HUES6 (cell line): ENCODE data around the gene TTLL1.

ENCODE experiments used
- H3K27ac ChIP-seq: 2 replicates; pipeline ENCODE4 v1.7.0; 2013; ENCODE audit warnings: low read depth, mild to moderate bottlenecking, low read length, inconsistent platforms
- H3K27me3 ChIP-seq: 2 replicates; pipeline ENCODE4 v1.6.1; 2013; ENCODE audit warnings: low read length; ENCODE audit not compliant: control insufficient read depth, insufficient read depth
- H3K36me3 ChIP-seq: 2 replicates; pipeline ENCODE4 v1.6.1; 2013; ENCODE audit warnings: low read length; ENCODE audit not compliant: control insufficient read depth, insufficient read depth
- H3K4me1 ChIP-seq: 2 replicates; pipeline ENCODE4 v1.6.1; 2013; ENCODE audit warnings: low read length; ENCODE audit not compliant: control insufficient read depth, insufficient read depth
- H3K4me3 ChIP-seq: 2 replicates; pipeline ENCODE4 v1.5.1; 2013; ENCODE audit warnings: low read depth, low read length
- H3K9ac ChIP-seq: one replicate; pipeline ENCODE4 v1.6.1; 2013; ENCODE audit warnings: mild to moderate bottlenecking, low read length
- H3K9me3 ChIP-seq: 2 replicates; pipeline ENCODE4 v1.6.1; 2013; ENCODE audit warnings: low read depth, low read length; ENCODE audit not compliant: control insufficient read depth, insufficient read depth

TTLL1 gene

DNA sequence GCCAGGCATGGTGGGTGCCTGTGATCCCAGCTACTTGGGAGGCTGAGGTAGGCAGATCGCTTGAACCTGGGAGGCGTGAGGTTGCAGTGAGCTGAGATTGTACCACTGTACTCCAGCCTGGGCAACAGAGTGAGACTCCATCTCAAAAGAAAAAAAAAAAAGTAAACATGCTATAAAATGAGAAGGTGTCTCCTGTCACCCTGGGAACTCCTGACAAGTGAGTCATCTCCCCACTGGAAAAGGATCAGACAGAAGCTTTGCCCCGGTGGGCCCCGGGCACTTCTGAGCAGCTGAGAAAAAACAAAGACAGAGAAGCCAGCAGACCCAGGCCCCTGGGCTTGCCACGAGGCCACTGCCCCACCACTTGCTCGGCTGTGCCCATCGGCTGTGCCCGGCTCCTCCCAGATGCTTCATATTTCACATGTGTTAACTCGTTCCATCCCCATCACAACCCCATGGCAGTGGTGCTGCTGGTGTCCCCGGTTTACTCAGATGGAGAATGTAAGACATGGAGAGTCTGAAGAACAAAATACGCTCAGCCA lies 22.3 kb downstream of the TTLL1 start:
- Histone ChIP-seq H3K9me3 (no peaks in the 10 kb centered on the region), H3K27ac (no peak overlapping the region), H3K4me3 (no peak overlapping the region), H3K36me3 (peaks cover 3% of the 10 kb centered on the region), H3K4me1 (no peaks in the 10 kb centered on the region), H3K27me3 (no peaks in the 10 kb centered on the region), H3K9ac (no peak overlapping the region)

DNA sequence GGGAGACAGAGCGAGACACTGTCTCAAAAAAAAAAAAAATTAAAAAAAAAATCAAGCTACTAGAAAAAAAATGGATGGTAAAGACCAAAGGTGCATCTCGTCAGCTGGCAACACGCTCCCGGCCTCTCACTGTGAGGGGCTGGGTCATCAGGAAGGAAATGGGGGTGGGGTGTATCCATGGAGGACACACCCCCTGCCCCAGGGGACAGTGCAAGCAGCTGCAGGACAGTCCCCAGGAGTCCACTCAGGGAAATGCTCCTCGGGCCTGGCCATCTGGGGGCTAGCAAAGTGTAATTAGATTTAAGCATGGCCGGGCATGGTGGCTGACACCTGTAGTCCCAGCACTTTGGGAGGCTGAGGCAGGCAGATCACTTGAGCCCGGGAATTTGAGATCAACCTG lies 23.1 kb downstream of the TTLL1 start:
- H3K9me3 ChIP-seq: no peaks in the 10 kb centered on the region
- no peaks in the 10 kb centered on the region for H3K27me3 ChIP-seq
- no peaks in the 10 kb centered on the region for H3K4me1 ChIP-seq
- no peak overlapping the region for H3K9ac ChIP-seq
- peaks cover 3% of the 10 kb centered on the region for H3K36me3 ChIP-seq
- no peak overlapping the region for H3K4me3 ChIP-seq
- H3K27ac ChIP-seq: no peak overlapping the region

DNA sequence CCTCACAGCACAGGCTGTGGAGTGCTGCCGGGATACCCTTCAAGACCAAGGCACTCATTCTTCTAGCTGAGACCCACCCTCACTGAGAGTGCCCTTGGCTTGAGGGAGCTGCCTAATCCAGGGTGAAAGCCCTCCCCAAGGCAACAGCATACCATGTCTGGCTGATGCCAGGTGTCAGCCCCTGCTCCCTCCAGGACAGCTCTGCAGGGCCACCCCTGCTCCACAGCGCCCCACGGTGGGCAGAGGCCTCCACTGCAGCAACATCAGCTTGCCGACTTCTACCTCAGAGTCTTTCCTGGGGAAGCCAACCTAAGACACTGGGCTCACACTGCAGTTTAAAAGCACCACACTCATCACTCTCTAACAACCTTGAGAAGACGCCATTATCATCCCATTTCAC lies 29.0 kb downstream of the TTLL1 start:
- H3K27me3 ChIP-seq: no peaks in the 10 kb centered on the region
- H3K36me3 ChIP-seq: peaks cover 3% of the 10 kb centered on the region
- H3K4me3 ChIP-seq: no peak overlapping the region
- no peak overlapping the region for H3K27ac ChIP-seq
- no peak overlapping the region for H3K9ac ChIP-seq
- H3K9me3 ChIP-seq: no peaks in the 10 kb centered on the region
- no peaks in the 10 kb centered on the region for H3K4me1 ChIP-seq

DNA sequence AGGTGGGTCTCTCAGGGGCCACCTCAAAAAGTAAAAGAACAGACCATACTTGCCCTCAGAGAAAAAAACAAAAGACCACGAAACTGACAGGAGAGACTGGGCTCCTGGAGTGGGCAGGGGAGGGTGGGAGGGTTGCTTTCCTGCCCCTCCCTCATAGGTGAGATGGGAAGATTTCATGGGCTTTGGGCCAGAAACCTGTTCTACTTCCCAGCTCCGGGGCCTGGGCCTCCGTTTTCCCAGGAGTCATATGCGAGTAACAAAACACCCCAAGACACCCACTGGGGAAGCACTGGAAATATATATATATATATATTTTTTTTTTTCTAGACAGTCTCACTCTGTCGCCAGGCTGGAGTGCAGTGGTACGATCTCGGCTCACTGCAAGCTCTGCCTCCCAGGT lies 31.6 kb downstream of the TTLL1 start:
- Histone ChIP-seq H3K9me3 (no peaks in the 10 kb centered on the region), H3K4me1 (no peaks in the 10 kb centered on the region), H3K27me3 (no peaks in the 10 kb centered on the region), H3K36me3 (no peaks in the 10 kb centered on the region), H3K9ac (no peak overlapping the region), H3K27ac (no peak overlapping the region), H3K4me3 (no peak overlapping the region)

DNA sequence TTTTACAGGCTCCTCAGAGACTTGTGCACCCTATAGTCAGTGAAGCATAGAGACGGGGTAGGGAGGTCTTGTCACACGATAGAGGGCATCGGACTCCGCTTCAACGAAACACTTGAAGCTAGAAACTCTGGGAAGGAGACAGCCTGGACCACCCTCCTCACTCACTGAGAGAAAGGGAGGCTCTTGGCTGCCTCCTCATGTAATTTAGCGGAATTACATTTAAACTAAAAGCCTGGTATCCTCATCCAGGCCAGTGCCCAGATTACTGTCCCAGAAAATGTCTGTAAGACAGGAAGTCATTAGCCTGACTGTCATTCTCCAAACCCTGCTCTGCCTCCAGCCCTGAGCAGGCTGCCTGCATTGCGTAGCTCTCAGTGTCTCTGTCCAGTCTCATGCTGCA lies 36.0 kb downstream of the TTLL1 start:
- Histone ChIP-seq H3K27me3 (no peaks in the 10 kb centered on the region), H3K4me3 (no peak overlapping the region), H3K9me3 (no peaks in the 10 kb centered on the region), H3K36me3 (no peaks in the 10 kb centered on the region), H3K4me1 (no peaks in the 10 kb centered on the region), H3K9ac (no peak overlapping the region), H3K27ac (no peak overlapping the region)

DNA sequence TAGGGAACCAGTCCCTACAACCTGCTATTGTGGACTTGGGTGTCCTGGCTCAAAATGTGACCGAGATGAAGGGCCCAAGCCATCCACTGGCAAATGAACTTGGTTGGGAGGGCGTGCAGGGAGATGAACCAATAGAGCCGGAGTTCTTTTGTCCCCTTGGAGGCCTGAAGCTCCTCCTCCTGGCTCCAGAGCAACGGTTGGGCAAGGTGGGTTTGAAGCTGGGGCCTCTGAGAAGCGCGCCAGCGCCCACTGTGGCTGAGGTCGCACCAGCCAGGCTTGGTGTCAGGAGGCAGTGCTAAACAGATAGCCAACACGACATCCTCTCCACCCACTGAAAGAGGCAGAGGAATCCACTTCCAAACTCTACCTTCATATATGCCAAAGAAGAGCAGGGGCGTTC lies 38.2 kb downstream of the TTLL1 start:
- Histone ChIP-seq H3K27me3 (no peaks in the 10 kb centered on the region), H3K36me3 (no peaks in the 10 kb centered on the region), H3K9ac (no peak overlapping the region), H3K9me3 (no peaks in the 10 kb centered on the region), H3K4me1 (no peaks in the 10 kb centered on the region), H3K27ac (no peak overlapping the region), H3K4me3 (no peak overlapping the region)

DNA sequence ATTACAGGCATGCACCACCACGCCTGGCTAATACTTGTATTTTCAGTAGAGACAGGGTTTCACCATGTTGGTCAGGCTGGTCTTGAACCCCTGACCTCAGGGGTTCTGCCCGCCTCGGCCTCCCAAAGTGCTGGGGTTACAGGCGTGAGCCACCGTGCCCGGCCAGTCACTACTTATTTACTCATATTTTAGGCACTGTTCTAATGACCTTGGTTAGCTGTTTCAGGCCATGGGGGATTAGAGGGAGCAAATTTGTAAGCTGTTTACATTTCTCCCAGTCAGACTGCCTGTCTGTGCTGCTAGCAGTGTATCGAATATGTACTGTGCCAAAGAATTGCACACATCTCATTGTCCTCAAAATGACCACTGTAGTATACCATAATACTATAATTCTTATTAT lies 41.6 kb downstream of the TTLL1 start:
- Histone ChIP-seq H3K4me3 (no peak overlapping the region), H3K36me3 (no peaks in the 10 kb centered on the region), H3K9me3 (no peaks in the 10 kb centered on the region), H3K27me3 (no peaks in the 10 kb centered on the region), H3K4me1 (no peaks in the 10 kb centered on the region), H3K9ac (no peak overlapping the region), H3K27ac (no peak overlapping the region)

DNA sequence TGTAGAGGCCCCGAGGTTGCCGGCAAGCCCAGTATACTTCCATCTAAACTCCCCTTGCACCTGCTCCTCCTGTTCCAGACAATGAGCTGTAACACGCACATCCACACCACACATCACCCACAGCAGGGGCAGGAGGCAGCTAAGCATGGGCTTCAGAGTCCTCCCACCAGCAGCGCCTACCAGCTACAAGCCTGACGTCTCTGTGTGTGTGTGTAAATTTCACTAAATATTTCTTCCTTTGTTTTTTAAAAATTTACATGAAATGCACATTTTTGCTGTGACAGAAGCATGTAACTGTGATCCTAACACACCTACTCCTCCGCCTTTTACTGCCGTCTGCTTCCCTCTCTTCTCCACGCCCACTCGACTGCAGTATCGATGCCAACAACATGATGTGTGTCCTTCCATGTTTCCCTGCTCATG lies 44.9 kb downstream of the TTLL1 start:
- Histone ChIP-seq H3K27ac (no peak overlapping the region), H3K36me3 (no peaks in the 10 kb centered on the region), H3K4me3 (no peak overlapping the region), H3K9me3 (no peaks in the 10 kb centered on the region), H3K4me1 (0 out of 2 replicates have a peak, but pooled peaks cover 8% of the 10 kb centered on the region), H3K9ac (no peak overlapping the region), H3K27me3 (no peaks in the 10 kb centered on the region)

DNA sequence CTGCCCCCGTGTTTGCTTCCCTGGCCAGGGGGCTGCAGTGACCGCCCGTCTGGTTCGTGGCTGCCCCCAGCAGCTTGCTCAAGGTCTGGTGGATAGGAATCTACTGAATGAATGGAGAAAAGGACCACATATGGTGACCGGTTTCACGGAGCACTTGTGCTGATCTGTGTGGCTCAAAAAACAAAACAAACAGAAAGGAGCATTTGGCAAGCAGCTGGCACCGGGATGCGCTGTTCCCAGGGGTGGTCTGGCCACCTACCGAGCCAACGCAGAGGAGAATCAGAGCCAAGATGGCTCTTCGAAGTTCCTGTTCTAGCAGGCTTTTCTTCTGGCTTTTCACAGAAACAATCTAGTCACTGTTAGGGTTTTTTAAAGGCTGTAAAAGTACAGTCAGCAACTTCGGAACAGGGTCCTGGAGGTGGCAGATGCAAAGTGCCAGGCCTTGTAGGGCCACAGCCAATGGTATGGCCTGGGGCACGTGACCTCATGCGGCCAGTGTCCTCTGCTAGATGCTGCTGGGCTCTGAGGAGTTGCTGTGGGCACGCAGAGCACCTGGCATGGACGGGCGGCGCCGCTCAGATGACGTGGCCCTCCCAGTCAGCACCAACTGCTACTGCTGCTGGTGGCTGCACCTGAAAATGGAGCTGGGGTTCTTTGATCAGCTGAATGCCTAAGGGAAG lies 47.0 kb downstream of the TTLL1 start:
- no peaks in the 10 kb centered on the region for H3K27me3 ChIP-seq
- no peak overlapping the region for H3K4me3 ChIP-seq
- 0 out of 2 replicates have a peak, but pooled peaks cover 8% of the 10 kb centered on the region for H3K4me1 ChIP-seq
- no peaks in the 10 kb centered on the region for H3K9me3 ChIP-seq
- H3K36me3 ChIP-seq: no peaks in the 10 kb centered on the region
- no peak overlapping the region for H3K27ac ChIP-seq
- no peak overlapping the region for H3K9ac ChIP-seq

DNA sequence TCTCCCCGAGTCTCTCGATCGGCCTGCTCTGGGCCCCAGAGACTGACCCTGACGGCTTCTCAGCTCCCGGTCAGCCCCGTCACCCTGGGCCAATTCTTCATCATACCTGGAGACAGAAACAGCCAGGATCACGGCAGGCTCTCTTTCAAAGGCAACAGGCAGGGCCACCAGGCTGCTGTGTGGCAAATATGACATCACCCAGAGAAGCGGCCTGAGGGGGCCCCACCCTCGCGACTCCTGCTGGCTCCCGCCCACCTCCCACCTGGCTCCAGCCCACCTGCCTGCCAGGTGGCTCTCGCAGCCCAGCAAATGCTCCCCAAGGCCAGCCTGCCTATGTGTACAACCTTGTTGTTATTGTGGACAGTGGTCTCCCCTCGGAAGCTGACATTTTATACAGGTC lies 49.4 kb downstream of the TTLL1 start:
- Histone ChIP-seq H3K4me1 (0 out of 2 replicates have a peak, but pooled peaks cover 10% of the 10 kb centered on the region), H3K9ac (no peak overlapping the region), H3K9me3 (peaks cover 4% of the 10 kb centered on the region; the same call in 1 of the 2 replicates), H3K27me3 (no peaks in the 10 kb centered on the region), H3K27ac (no peak overlapping the region), H3K36me3 (no peaks in the 10 kb centered on the region), H3K4me3 (no peak overlapping the region)

DNA sequence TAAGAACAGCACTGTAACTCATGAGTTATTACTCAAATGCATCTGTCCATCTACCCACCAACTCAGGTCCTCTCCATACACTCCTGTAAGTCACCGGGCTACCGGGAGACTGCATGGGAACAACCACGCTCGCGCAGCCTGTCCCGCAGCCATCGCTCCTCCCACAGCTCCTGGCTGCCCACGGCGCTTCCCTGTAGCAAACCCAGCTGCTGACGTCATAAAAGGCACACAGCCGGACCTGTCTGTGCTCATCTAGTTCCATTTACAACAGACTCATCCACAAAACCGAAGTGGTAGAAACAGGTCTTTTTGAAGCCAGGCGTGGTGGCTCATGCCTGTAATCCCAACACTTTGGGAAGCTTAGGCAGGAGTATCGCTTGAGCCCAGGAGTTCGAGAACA lies 50.9 kb downstream of the TTLL1 start:
- Histone ChIP-seq H3K4me1 (0 out of 2 replicates have a peak, but pooled peaks cover 10% of the 10 kb centered on the region), H3K27me3 (no peaks in the 10 kb centered on the region), H3K9me3 (peaks cover 4% of the 10 kb centered on the region; the same call in 1 of the 2 replicates), H3K36me3 (no peaks in the 10 kb centered on the region), H3K9ac (no peak overlapping the region), H3K4me3 (no peak overlapping the region), H3K27ac (no peak overlapping the region)
